ENCODE data around the gene GBF1. TPM values are rescaled to one million over a fixed set of nuclear protein-coding genes. Genes with fewer than 3 reads are reported as not detected.

GBF1 gene
- total RNA-seq, 6 experiments from 2014 or later, result 22.6 to 27.2 (median 23.7) TPM

DNA sequence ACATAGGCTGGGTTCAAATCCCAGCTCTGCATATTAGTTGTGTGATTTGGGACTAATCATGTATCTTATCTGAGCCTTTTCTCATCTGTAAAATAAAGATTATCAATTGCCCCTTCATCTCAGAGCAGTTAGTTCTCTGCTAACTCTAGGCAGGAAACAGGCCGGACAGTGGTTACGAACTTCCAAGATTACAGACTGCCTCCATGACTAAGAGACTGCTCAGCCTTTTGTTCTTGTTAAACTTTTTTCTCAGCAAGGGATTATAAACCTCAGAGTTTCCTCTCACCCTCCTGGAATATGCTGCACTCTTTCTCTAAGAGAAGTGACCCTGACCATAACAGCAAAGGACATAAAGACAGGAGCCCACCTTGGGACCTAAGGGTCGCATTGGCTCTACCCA is 97.6 kb downstream of the GBF1 start:
- ATAC-seq (no peak), DNase-seq (no peak)
- TF ChIP-seq, protein P1, sequence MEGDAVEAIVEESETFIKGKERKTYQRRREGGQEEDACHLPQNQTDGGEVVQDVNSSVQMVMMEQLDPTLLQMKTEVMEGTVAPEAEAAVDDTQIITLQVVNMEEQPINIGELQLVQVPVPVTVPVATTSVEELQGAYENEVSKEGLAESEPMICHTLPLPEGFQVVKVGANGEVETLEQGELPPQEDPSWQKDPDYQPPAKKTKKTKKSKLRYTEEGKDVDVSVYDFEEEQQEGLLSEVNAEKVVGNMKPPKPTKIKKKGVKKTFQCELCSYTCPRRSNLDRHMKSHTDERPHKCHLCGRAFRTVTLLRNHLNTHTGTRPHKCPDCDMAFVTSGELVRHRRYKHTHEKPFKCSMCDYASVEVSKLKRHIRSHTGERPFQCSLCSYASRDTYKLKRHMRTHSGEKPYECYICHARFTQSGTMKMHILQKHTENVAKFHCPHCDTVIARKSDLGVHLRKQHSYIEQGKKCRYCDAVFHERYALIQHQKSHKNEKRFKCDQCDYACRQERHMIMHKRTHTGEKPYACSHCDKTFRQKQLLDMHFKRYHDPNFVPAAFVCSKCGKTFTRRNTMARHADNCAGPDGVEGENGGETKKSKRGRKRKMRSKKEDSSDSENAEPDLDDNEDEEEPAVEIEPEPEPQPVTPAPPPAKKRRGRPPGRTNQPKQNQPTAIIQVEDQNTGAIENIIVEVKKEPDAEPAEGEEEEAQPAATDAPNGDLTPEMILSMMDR (IDR thresholded peaks at IDR 0.05), result no peak
- TF ChIP-seq POLR2A (IDR thresholded peaks at IDR 0.05), result no peak
- Histone ChIP-seq H3K4me3 (no peak overlapping the region), H3K27ac (no peak overlapping the region), H3K36me3 (peaks cover 0 to 19% (median 3%) of the 10 kb centered on the region in 4 donors), H3K4me1 (no peaks in the 10 kb centered on the region), H3K27me3 (no peaks in the 10 kb centered on the region), H3K9me3 (no peaks in the 10 kb centered on the region)
- intact Hi-C loops (cut with DNase I), result no loop called here
- 96% methylated on average over 3 of the region's 3 CpGs for WGBS (ENCODE audit: insufficient coverage, low coverage, low lambda C conversion rate, missing lambda C conversion rate)

DNA sequence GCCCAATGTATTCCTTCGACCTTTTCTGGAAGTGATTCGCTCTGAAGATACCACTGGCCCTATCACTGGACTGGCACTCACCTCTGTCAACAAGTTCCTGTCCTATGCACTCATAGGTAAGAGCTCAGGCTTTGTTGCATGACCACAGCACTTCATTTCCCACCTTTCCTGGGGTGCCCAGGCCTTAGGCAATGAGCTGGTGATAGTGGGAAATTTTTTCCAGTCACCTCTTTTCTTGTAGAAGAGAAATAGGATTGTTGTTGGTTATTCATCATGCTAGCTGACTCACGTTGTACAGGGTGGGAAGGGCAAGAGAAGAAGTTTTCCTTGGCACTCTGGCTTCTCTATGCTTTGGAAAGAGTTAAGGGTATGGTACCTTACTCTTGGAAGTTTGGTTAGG is 98.7 kb downstream of the GBF1 start:
- ATAC-seq (no peak), DNase-seq (no peak)
- Histone ChIP-seq H3K4me1 (no peaks in the 10 kb centered on the region), H3K36me3 (peaks cover 0 to 19% (median 3%) of the 10 kb centered on the region in 4 donors), H3K27me3 (no peaks in the 10 kb centered on the region), H3K4me3 (no peak overlapping the region), H3K27ac (no peak overlapping the region), H3K9me3 (no peaks in the 10 kb centered on the region)
- TF ChIP-seq, protein P1 (IDR thresholded peaks at IDR 0.05), result no peak
- TF ChIP-seq POLR2A (IDR thresholded peaks at IDR 0.05), result no peak
- whole genome bisulfite sequencing (ENCODE audit: insufficient coverage, low coverage, low lambda C conversion rate, missing lambda C conversion rate), result 88% methylated on average over 3 of the region's 3 CpGs
- intact Hi-C loops (cut with DNase I), result no loop called here

GRCh38 chr10:102347236-102347828 is 102.0 kb downstream of the GBF1 start:
- no peak overlapping the region for H3K4me3 ChIP-seq
- H3K4me1 ChIP-seq, result no peaks in the 10 kb centered on the region
- TF ChIP-seq, protein P1 (IDR thresholded peaks at IDR 0.05), result peak; percentile 38 to 51 (median 46)
- no peak for TF ChIP-seq POLR2A (IDR thresholded peaks at IDR 0.05)
- WGBS (ENCODE audit: insufficient coverage, low coverage, low lambda C conversion rate, missing lambda C conversion rate), result no CpG with 5 or more reads among the region's 2 CpGs
- intact Hi-C loops (cut with DNase I), result loop anchor here in 1 of 2 donors (5.0 kb wide), 1 partner anchor 110 kb away; no protein-coding TSS in a partner anchor
- H3K9me3 ChIP-seq, result no peaks in the 10 kb centered on the region
- peak; percentile 69 to 81 (median 74) for ATAC-seq
- H3K27ac ChIP-seq, result no peak overlapping the region
- H3K27me3 ChIP-seq, result no peaks in the 10 kb centered on the region
- peaks cover 0 to 32% (median 5%) of the 10 kb centered on the region in 4 donors for H3K36me3 ChIP-seq
- peak in 2 of 3 donors; percentile 33 to 53 for DNase-seq

DNA sequence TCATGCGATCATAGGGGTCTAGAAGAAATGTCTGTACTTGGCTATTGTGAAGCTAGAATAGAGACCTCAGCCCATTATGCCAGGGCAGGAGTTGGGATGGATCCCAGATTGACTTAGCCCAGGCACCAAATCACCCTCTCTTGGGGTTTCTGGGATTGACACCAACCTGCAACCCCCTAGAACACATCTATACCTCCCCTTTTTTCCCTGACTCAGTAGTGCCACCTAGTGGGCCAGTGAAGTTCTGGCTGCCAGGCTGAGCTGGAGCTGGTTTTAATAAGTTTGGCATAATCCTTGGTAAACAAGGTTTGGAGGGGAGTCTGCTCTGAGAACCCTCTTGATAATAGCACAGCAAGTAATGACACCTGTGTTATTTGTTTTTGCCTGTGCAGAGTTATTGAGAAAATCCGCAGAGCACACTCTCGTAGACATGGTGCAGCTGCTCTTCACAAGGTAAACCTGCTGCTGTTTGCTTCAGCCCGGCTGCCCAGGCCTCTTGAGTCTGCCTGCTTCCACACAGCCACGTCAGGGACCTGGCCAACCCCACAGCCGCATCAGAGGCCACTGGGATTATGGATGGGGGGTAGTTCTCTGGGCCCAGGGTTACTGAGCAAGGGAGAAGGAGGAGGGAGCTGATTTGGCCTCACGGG is 106.9 kb downstream of the GBF1 start:
- TF ChIP-seq POLR2A (IDR thresholded peaks at IDR 0.05), result no peak
- TF ChIP-seq, protein P1 (IDR thresholded peaks at IDR 0.05), result peak; percentile 80 to 91 (median 88)
- H3K9me3 ChIP-seq, result no peaks in the 10 kb centered on the region
- no peaks in the 10 kb centered on the region for H3K27me3 ChIP-seq
- peaks cover 0 to 46% (median 20%) of the 10 kb centered on the region in 4 donors for H3K36me3 ChIP-seq
- ATAC-seq (peak; percentile 69 to 77 (median 74)), DNase-seq (peak in 2 of 3 donors; percentile 47 to 53)
- H3K4me1 ChIP-seq, result no peaks in the 10 kb centered on the region
- intact Hi-C loops (cut with DNase I), result loop anchor here in 1 of 2 donors (5.0 kb wide), 1 partner anchor 120 kb away; no protein-coding TSS in a partner anchor
- H3K27ac ChIP-seq, result no peak overlapping the region
- WGBS (ENCODE audit: insufficient coverage, low coverage, low lambda C conversion rate, missing lambda C conversion rate), result 67% methylated on average over 4 of the region's 7 CpGs
- H3K4me3 ChIP-seq, result no peak overlapping the region

All from right lobe of liver (tissue), 6 donors.